ENCODE measurements around the gene PNMA6A. TPM values are rescaled to one million over a fixed set of nuclear protein-coding genes. Genes with fewer than 3 reads are reported as not detected.
"Not testable (repeated sequence)": the region's sequence is repeated elsewhere in the genome, so short reads cannot be mapped to it uniquely, and the experiment has no call there.

The PNMA6A gene
- total RNA-seq, result under 1 TPM in 1 of 4 donors, not detected in 3; 0.68 TPM

DNA sequence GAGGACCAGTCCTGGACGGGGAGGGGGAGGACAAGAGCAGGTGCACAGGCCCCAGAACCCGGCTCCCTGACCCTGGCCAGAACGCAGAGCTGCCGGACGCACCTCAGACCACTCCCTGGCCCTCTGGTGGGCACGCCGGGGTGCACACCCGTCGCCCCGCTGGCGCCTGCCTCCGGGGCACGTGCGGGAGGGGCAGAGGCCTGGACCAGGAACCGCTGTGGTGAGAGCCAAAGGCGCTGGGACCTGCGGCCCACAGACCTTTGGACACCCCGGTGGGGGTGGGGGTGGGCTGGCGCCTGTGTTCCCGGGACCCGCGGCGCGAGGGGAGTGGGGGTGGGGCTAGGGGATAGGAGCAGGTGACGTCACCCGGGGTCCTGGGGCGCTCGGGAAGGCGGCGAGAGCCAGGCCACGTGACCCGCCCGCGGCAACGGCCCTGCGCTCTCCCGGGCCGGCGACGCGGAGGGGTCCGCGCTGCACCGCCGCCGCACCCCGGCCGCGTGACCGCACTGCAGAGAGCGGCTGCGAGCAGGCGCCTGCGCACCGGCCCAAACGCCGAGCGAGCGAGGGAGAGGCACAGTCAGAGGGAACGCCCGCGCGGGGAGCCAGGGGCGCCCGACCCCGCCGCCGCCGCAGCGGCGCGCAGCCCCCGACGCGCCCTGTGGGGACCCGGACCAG is at the start of gene PNMA6A:
Gene PNMA6A, plus strand, starts transcription at position 546 of the 675 bp plus-strand sequence. CDS start 609 bp downstream, outside the sequence.
- in situ Hi-C loops (cut with MboI; ENCODE audit: low pct_ligation_motif_present in 1 of 4, low pct_unique_long_range_greater_than_20kb in 1 of 4, low sequenced_read_pairs in 3 of 4); DNase-seq; intact Hi-C loops (cut with DNase I; ENCODE audit: low total_unique reads); H3K27me3 ChIP-seq; H3K27ac ChIP-seq; H3K4me3 ChIP-seq; H3K4me1 ChIP-seq; H3K9me3 ChIP-seq; H3K36me3 ChIP-seq: not testable (repeated sequence)
- WGBS, 2 donors (ENCODE audit: low coverage in 1 of 2), result no CpG with 5 or more reads among the region's 76 CpGs

GRCh38 chrX:153026501-153026900 is 45.8 kb upstream of the PNMA6A start:
- H3K9me3 ChIP-seq; in situ Hi-C loops (cut with MboI; ENCODE audit: low pct_ligation_motif_present in 1 of 4, low pct_unique_long_range_greater_than_20kb in 1 of 4, low sequenced_read_pairs in 3 of 4); intact Hi-C loops (cut with DNase I; ENCODE audit: low total_unique reads); H3K36me3 ChIP-seq; DNase-seq; H3K27ac ChIP-seq; H3K4me3 ChIP-seq; H3K4me1 ChIP-seq; H3K27me3 ChIP-seq: not testable (repeated sequence)
- WGBS, 2 donors (ENCODE audit: low coverage in 1 of 2), result 43 to 51% methylated on average over 2 of the region's 2 CpGs

DNA sequence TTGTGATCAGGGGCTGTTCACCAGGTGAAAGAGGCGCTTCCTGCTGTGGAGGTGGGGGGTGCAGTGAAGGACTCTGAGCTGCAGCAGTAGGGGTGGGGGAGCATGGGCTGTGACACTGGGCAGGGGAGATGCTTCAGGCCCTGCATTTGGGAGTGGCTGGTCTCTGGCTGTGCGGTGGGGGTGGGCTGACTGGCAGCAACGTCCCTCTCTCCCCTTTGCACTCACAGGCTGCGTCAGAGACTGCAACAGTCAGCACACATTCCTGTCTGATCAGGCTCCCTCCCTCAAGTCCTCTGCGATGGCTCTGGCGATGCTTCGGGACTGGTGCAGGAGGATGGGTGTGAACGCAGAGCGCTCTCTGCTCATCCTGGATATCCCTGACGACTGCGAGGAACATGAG is 43.8 kb upstream of the PNMA6A start:
- H3K4me3 ChIP-seq; H3K27ac ChIP-seq; H3K36me3 ChIP-seq; H3K4me1 ChIP-seq; H3K9me3 ChIP-seq; in situ Hi-C loops (cut with MboI; ENCODE audit: low pct_ligation_motif_present in 1 of 4, low pct_unique_long_range_greater_than_20kb in 1 of 4, low sequenced_read_pairs in 3 of 4); H3K27me3 ChIP-seq; DNase-seq; intact Hi-C loops (cut with DNase I; ENCODE audit: low total_unique reads): not testable (repeated sequence)
- 82% methylated on average over 11 of the region's 11 CpGs; no CpG with 5 or more reads in 1 of the 2 donors for WGBS, 2 donors (ENCODE audit: low coverage in 1 of 2)

DNA sequence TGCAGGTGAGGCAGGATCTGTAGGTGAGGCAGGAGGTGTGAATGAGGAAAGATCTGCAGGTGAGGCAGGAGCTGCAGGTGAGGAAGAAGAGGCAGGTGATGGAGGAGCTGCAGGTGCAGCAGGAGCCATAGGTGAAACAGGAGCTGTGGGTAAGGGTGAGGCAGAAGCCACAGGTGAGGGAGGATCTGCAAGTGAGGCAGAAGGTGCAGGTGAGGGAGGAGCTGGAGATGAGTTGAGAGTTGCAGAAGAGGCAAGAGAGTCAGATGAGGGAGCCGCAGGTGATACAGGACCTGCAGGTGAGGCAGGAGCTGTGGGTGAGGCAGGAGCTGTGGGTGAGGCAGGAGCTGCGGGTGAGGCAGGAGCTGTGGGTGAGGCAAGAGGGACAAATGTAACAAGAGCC is 43.1 kb upstream of the PNMA6A start:
- WGBS, 2 donors (ENCODE audit: low coverage in 1 of 2), result 57% methylated on average over 2 of the region's 2 CpGs; no CpG with 5 or more reads in 1 of the 2 donors
- DNase-seq, result no peak

GRCh38 chrX:153029875-153030274 is 42.4 kb upstream of the PNMA6A start:
- no peaks in the 10 kb centered on the region for H3K27me3 ChIP-seq
- H3K9me3 ChIP-seq, result no peaks in the 10 kb centered on the region
- TF ChIP-seq POLR2A (IDR thresholded peaks at IDR 0.05) (no peak), POLR2AphosphoS5 (IDR thresholded peaks at IDR 0.05) (no peak), EP300 (IDR thresholded peaks at IDR 0.05; ENCODE audit: low read depth) (no peak)
- TF ChIP-seq, protein P1, sequence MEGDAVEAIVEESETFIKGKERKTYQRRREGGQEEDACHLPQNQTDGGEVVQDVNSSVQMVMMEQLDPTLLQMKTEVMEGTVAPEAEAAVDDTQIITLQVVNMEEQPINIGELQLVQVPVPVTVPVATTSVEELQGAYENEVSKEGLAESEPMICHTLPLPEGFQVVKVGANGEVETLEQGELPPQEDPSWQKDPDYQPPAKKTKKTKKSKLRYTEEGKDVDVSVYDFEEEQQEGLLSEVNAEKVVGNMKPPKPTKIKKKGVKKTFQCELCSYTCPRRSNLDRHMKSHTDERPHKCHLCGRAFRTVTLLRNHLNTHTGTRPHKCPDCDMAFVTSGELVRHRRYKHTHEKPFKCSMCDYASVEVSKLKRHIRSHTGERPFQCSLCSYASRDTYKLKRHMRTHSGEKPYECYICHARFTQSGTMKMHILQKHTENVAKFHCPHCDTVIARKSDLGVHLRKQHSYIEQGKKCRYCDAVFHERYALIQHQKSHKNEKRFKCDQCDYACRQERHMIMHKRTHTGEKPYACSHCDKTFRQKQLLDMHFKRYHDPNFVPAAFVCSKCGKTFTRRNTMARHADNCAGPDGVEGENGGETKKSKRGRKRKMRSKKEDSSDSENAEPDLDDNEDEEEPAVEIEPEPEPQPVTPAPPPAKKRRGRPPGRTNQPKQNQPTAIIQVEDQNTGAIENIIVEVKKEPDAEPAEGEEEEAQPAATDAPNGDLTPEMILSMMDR (IDR thresholded peaks at IDR 0.05), result no peak
- H3K27ac ChIP-seq, result no peak overlapping the region
- intact Hi-C loops (cut with DNase I; ENCODE audit: low total_unique reads) (loop anchor here (10.0 kb wide), 1 partner anchor 475 kb away; no protein-coding TSS in a partner anchor), in situ Hi-C loops (cut with MboI; ENCODE audit: low pct_ligation_motif_present in 1 of 4, low pct_unique_long_range_greater_than_20kb in 1 of 4, low sequenced_read_pairs in 3 of 4) (no loop called here)
- peaks cover 0 to 4% (median 0%) of the 10 kb centered on the region in 4 donors for H3K4me1 ChIP-seq
- WGBS, 2 donors (ENCODE audit: low coverage in 1 of 2), result 100% methylated on average over 1 of the region's 11 CpGs; no CpG with 5 or more reads in 1 of the 2 donors
- no peak overlapping the region for H3K4me3 ChIP-seq
- H3K36me3 ChIP-seq, result no peaks in the 10 kb centered on the region
- no peak for DNase-seq

More for the DNA sequence above, 43.1 kb upstream of the PNMA6A start:
- no peak overlapping the region for H3K4me3 ChIP-seq
- no peaks in the 10 kb centered on the region for H3K27me3 ChIP-seq
- in situ Hi-C loops (cut with MboI; ENCODE audit: low pct_ligation_motif_present in 1 of 4, low pct_unique_long_range_greater_than_20kb in 1 of 4, low sequenced_read_pairs in 3 of 4), result no loop called here
- peaks cover 0 to 4% (median 0%) of the 10 kb centered on the region in 4 donors for H3K4me1 ChIP-seq
- no peaks in the 10 kb centered on the region for H3K9me3 ChIP-seq
- intact Hi-C loops (cut with DNase I; ENCODE audit: low total_unique reads), result no loop called here
- H3K36me3 ChIP-seq, result no peaks in the 10 kb centered on the region
- no peak overlapping the region for H3K27ac ChIP-seq
- no peak for TF ChIP-seq POLR2A (IDR thresholded peaks at IDR 0.05)
- TF ChIP-seq, protein P1 (IDR thresholded peaks at IDR 0.05), result no peak
- no peak for TF ChIP-seq EP300 (IDR thresholded peaks at IDR 0.05; ENCODE audit: low read depth)
- no peak for TF ChIP-seq POLR2AphosphoS5 (IDR thresholded peaks at IDR 0.05)

All from transverse colon (tissue), 4 donors.